Amygdala (tissue), 56 donors: ENCODE results near the gene ZDHHC22.

Experiments used
- DNase-seq, 56 donors: peaks; one replicate each; lab custom pipeline; 2025; lab: John Stamatoyannopoulos, UW

Gene ZDHHC22

DNA sequence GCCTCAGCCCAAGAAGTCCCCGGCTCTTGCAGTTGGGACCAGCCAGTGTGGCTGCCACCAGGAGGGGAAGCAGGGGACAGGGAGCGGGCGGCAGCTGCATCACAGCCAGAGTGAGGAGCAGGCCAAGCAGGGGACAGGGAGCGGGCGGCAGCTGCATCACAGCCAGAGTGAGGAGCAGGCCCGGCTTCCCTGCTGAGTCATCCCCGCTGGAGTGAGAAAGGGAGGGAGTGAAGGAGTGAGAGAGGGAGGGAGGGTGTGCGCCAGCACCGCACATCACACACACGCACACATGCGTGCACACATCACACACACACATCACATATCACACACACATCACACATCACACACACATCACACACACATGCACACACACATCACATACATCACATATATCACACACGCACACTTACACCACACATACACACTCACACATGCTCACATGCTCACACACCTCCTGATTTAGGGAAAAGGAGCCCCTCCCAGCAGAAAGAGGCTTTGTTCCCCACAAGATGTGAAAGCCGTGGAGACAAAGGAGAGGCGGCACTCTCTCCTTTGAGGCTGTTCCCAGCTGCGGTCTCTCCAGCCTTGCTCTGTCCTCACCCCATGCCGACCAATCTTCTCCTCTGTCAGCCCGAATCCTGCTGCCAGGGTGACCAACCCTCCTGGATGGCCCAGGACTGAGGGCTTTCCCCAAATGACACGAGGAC, 16.7 kb upstream of the ZDHHC22 start:
- DNase-seq: peak in 49 of 56 donors; percentile 10 to 90 (median 73)

DNA sequence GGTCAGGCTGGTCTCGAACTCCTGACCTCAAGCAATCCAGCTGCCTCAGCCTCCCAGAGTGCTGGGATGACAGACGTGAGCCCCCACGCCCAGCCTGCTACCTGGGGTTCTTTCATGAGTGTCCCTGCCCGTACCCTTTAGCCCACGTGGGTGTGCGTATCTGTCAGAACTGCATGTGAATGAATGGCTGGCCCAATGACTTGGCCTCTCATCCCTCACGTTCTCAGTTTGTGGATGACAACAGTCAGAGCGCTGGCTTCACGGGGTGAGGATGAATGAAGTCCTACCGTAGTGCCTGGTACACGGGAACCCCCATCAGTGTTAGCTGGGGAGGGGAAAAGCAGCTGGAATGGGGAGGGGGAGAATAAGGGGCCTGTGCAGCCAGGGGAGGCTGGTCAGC, 16.1 kb upstream of the ZDHHC22 start:
- DNase-seq: no peak

DNA sequence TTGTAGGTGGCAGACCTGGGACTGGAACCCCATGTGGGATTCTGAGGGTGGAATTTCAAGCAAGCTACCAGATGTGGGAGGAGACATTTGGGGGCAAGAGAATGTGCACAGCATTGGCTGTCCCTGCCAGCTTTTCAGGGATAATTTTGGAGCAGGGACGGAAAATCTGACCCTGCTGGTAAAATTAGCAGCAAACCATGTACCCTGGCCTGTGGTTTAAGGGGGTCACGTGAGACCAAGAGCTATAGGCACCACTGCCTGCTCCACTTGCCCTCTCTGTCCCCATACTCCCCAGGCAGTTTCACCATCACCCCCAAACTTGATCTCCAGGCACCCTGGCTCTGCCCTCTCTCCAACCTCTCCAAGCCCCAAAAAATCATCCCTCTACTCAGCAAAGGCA, 13.5 kb upstream of the ZDHHC22 start:
- DNase-seq: no peak

DNA sequence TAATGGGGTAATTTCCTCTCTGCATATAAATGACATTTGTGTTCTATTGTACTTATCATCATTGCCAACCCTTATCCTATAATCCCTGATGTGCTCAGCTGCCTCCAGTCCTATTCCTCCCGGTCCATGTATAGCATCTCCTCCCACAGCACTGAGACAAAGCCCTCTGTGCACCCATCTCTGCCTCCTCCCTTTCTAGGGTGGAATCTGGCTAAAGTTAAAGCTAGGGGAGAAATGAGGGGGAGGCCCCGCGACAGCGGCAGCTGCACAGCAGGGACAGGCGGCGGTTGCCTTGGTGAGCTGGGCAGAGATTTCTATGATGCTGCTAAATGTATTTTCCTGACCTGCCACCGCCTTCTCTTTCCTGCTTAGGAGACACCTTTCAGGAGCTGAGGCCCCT, 12.8 kb upstream of the ZDHHC22 start:
- DNase-seq: peak in 11 of 56 donors; percentile 4 to 44 (median 25)

DNA sequence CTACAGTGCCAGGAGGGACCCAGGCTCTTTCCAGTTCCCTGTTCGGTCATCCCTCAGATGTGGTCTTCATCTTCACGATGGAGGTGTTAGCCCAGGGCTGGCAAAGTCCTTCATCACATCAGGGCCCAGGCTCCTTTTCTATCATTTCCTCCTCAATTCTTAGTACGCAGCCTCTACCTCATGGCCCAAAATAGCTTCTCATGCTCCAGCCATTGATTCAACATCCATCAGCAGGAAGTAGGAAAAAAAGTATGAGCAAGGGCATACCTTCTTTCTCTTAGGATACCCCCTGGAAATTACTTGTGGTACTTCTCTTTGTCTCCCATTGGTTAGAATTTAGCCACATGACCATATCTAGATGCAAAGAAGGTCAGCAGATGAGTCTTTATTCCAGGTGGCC, 12.2 kb upstream of the ZDHHC22 start:
- DNase-seq: no peak

DNA sequence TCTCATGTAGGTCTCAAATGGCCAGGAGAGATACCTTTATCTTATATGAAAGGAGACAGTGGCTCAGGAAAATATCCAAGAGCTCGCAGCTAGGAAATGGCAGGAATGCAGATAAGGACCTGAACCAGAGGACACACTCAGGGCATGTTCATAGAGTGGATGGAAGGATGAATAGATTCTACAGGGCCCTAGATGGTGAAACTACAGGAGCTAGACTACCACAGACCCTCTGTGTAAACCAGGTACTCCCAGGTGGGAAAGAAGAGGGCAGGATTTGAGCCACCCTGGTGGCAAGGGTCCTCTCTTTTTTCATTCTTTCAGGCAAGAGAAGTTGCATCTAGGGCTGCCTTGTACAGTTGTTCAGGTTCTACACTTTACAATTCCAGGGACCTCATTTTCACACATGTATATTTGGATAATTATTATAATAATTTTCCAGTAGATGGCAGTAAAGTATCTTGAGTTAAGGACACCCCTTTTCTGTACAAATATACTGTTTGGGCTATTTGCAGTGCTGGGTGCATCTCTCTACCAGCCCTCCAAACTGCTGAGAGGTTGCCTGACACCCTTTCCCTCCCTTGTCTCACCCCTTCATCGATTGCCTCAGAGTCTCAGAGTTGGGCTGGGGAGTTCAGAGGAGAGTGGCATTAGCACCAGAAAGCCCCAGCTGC, 10.5 kb upstream of the ZDHHC22 start:
- DNase-seq: no peak

DNA sequence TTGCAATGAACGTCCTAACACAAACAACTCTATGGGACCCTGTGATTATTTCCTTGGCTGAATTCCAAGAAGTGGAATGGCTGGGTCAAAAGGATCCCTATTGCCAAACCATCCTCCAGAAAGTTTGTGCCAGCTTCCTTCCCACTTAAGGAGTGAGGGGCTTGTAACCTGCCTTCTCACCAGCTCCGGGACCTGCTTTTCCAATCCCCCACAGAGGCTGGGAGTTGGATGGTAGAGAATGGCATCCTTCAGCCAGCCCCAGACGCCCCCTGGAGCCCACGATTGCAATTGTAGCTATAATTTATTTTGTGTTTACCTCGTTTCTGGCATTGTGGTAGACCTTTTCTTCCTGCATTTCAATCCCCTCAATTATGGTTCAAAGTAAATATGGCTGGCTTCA, 9.7 kb upstream of the ZDHHC22 start:
- DNase-seq: peak in 12 of 56 donors; percentile 10 to 52 (median 24)

DNA sequence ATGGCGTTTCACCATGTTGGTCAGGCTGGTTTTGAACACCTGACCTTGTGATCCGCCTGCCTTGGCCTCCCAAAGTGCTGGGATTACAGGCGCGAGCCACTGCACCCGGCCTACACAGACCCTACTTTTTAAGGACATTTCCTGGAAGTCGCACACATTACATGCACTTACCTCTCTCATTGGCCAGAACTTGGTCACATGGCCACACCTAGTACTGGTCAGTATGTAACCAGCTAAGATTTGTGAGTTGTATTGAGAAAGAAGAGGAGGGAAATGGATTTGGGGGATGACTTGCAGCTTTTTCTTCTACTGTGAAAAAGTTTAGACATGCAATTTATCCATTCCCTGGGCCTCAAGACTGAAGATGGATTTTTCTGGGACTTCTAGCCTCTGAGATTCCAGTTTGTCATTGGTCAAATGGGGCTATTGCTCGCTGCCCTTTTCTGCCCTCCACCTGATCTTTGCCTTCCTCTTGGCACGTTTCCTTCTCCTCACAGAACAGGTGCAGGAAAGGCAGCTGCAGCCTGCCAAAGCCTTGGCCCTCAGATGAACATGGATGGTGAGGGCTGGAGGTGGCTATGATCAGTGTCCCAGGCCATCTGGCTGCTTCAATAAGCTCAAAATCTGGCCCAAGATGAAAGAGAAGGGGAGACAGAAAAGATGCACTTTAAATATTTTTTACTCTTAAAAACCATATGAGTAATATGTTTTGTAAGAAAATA, 7.1 kb upstream of the ZDHHC22 start:
- no peak for DNase-seq

DNA sequence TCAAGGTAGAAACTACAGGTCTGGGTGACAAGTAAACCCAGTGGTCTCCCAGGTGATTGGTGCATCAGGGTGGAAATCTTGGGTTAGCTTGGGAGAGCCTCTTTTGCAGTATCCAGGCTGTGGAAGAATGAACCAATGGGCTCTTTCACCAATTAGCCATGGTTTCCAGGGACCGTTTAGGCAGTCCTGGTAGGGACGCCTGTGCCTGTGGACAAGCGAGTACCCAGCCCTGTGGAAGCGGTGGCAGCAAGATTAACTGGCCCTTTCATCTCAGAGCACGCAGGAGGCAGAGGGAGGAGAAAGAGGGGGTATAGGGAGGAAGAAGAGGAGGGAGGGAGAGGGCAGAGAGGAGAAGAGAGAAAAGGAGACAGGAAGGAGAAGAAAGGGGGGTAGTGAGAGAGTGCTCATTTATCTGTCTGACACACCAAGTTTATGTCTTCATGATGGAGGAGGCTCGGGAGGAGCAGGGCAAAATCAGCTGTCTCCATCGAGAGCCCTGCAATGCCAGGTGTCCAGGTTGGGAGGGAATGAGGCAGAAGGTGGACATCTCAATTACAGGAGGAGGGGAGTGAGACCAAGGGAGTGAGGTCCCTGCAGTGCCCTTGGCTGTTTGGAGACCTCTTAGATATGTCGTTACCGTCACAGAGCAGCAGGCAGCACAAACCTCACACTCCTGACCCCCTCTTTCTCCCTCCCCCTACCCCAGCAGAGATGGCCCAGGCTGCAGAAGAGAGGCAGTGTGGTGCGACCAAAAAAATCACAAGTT, 4.6 kb upstream of the ZDHHC22 start:
- DNase-seq: no peak

DNA sequence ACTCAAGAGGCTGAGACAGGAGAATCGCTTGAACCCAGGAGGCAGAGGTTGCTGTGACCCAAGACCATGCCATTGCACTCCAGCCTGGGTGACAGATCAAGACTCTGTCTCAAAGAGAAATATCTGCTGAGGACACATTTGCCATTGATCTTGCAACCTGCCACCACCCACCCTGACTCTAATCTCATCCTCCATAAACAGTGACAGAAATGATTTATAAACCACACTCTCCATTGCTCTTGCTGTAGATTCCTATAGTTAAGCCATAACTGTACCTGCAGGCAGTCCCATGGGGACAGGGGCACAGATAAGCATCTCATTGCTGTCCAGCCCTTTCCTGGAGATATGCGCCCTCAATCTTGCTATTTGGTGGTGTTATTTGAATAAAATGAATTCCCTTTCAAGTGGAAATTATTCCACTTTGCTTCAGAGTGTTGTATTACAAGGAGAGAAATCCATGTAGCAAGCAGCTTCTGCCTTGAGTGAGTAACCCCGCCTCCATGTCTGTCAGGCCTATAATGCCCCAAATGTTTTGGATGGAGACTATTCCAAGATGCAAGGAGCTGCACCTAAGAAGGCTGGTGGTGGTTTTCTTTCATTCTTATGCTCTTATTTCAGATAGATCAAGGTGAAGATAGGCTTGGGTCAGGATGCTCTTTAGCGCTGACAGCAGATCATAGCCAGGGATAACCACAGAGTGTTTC, 3.0 kb upstream of the ZDHHC22 start:
- no peak for DNase-seq

DNA sequence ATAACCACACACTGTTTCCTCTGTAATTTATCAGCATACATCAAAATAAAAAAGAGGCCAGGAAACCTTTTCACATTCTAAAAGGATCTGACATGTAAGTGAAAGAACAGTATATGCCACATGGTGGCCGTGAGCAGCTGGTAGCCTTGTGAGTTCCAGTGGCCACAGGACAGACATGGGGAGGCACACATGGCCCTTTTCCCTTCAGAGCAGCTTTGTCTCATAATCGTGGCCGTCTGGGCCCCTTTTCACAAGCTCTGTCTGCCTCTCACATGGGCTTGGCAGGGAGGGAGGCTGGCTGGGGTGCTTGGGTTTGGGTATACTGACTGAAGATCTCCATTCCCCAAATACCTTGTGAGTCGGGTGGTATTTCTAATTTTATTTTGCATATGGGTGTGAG, 1.5 kb upstream of the ZDHHC22 start:
- peak in 15 of 56 donors; percentile 11 to 55 (median 24) for DNase-seq

DNA sequence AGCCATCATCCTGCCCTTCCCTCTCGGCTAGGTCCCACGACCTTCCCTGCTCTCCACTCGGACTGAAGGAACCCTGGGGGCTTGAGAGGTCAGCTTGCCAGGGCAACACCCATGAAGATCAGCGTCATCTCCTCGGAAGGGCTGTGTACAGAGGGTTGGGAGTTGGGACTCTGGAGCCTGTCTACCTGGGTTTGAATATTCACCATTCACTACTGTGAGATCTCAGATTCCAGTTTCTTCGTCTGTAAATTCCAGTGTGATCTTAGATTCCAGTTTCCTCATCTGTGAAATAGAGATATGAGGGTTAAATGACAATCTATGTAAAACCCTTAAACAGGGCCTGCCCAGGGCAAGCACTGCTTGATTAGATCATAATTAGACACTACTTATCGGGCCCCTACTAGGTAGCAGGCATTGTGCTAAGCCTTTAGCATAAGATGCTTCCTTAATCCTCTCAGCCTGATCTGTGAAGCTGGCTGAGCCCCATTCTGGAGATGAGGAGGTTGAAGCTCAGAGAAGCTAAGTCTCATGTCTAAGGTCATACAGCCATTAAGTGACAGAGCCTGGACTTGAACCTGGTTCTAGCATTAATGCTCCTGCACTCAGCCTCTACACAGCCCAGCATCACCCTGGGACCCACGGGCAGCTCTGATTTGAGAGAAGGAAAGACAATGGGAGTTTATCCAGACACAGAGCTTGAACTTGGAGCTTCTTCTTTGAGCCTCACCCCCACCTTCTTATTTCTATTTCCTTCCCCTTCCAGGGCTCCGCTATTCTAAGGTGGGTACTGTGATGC, 612 bp upstream of the ZDHHC22 start:
- DNase-seq: peak in 1 of 56 donors; percentile 12

DNA sequence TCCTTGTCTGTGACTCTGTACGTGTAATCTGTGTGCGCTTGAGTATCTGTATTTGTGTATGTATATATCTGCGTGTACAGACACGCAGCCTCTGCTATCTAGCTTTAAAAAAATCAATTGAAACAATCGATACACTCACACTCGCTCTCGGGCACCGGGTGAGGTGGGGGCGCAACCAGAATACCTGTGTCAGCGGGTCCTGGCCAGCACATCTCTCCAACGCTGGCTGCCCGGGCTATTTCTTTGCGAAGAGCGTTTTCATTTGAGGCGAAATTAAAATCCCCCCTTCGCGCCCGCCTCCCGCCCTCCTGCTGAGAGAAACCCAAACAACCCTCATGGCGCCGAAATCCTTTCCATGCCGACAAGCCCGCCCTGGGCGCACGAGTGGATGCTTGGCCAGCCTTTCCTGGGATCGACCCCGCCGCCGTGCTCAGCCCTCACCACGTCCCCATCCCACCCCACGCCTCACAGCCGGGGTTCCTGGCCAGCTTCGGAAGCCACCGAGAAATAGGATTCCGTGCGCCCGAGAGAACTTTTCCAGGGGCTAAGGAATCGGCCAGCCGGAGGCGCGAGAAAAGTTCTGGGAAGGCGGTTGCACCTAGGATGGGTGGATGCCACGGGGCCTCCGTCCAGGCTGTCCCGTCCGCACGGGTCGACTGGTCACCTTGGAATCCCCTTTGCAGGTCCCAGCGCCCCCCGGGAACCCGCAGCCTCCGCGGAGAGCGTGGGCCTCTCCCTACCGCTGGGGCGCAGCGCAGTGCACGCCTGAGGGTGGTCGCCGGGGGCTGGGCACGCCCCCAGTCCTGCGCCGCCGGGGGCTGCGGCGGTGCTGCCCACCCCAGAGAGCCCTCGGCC, 1.0 kb downstream of the ZDHHC22 start:
- peak in 4 of 56 donors; percentile 15 to 28 (median 21) for DNase-seq

DNA sequence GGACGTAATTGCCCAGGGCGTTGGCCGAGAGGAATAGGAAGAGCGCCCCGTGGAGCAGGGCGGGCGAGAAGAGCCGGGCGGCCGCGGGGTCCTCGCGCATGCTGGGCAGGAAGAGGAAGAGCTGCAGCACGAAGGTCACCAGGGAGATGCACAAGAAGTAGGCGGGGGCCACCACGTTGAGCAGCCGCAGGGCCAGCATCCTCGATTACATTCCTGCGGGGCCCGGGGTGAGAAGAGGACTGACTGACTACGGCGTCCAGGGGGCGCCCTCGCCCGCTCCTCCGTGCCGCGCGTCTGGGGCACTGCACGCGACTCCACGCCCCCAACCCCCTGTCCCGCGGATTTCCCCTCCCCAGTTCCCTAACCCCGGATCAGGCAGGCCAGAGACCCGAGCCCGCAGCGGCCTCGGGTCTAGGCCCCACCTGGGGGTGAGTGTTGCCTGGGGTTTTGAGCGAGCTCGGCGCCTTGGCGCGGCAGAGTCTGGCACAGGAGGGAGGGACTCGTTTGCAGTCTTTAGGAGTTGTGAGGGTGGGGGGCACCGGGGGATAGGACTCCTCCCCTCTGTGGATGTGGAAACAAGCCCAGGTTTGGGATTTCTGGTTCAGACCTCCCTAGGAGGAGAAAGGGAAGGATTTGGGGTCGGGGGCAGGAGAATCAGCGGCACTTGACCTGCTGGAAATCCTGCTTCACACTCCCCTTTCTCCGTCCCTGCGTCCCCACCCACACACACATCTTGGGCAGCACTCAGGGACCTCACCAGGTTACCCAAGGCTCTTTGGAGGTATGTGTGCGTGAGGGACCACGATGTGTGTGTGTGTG, 1.8 kb downstream of the ZDHHC22 start:
- peak in 27 of 56 donors; percentile 15 to 74 (median 31) for DNase-seq

DNA sequence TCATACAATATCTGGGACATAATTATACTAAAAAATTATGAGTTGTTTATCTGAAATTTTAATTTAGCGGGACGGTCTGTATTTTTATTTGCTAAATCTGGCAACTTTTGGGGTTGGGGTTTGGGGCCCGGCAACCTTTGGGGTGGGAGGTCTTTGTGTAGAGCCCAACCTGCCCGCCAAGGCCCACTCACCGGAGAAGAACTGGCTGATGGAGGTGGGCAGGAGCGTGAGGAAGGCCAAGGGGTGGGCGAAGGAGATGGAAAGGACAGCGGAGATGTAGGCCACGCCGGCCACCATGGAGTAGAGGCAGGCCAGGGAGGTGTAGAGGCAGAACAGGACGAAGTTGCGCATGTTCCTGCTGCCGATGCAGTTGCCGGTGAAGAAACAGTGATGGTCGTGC, 2.6 kb downstream of the ZDHHC22 start:
- DNase-seq: no peak

DNA sequence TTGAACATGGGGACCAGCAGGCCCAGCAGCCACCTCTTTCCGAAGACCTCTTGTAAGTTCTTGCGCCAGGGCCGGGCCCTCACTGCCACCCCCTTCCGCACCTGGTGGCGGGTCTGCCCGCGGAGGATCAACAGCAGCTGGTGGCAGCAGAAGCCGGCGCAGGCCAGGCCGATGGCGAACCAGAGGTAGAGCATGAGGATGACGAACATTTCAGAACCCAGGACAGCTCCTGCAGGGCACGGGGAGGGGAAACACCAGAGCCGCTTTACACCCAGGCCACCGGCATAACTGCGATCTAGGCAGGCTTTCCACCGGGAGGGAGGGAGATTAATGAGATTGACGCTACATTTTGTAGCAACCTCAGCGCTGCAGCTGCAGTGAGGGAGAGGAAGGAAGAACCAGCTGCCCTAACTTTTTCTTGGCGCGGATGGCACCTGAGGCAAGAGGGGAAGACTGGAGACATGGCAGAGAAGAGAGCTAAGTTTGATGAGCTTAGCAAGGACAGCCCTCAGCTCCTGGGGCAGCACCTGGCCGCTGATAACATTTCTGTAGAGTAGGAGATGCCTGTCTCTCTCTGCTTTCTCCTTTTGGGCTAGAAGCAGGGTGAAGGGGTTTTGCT, 7.8 kb downstream of the ZDHHC22 start:
- DNase-seq: peak in 3 of 56 donors; percentile 18 to 28 (median 24)
